Hepatocyte (in vitro differentiated cells): Measurements from ENCODE around the gene ANO5. TPM values are rescaled to one million over a fixed set of nuclear protein-coding genes. Genes with fewer than 3 reads are reported as not detected.

Source experiments
- DNase-seq: peaks from one replicate; pipeline ENCODE4 v3.0.0-alpha.2; 2016; ENCODE audit warnings: low spot score
- H2AFZ ChIP-seq: fragments of 200-600 bp; sonication (generic); 2 replicates; pipeline ENCODE4 v1.6.0; 2016; ENCODE audit warnings: antibody characterized with exemption, mild to moderate bottlenecking
- H3K27ac ChIP-seq: fragments of 200-600 bp; sonication (generic); 2 replicates; pipeline ENCODE4 v1.5.1; 2016; ENCODE audit warnings: mild to moderate bottlenecking
- H3K27me3 ChIP-seq: fragments of 200-600 bp; sonication (generic); 2 replicates; pipeline ENCODE4 v1.6.1; 2016
- H3K36me3 ChIP-seq: fragments of 200-600 bp; sonication (generic); replicated peaks from 2 replicates; pipeline ENCODE4 v1.5.1; 2016; ENCODE audit warnings: low read depth; ENCODE audit not compliant: insufficient read depth
- H3K4me1 ChIP-seq: fragments of 200-600 bp; sonication (generic); 2 replicates; pipeline ENCODE4 v1.5.1; 2016; ENCODE audit warnings: mild to moderate bottlenecking, moderate library complexity; ENCODE audit not compliant: insufficient read depth
- H3K4me2 ChIP-seq: fragments of 200-600 bp; sonication (generic); 2 replicates; pipeline ENCODE4 v1.6.0; 2016
- H3K4me3 ChIP-seq: fragments of 200-600 bp; sonication (generic); 2 replicates; pipeline ENCODE4 v1.5.1; 2016; ENCODE audit warnings: mild to moderate bottlenecking
- H3K79me2 ChIP-seq: fragments of 200-600 bp; sonication (generic); 2 replicates; pipeline ENCODE4 v1.6.0; 2017; ENCODE audit warnings: mild to moderate bottlenecking
- H3K9me2 ChIP-seq: fragments of 200-600 bp; sonication (generic); replicated peaks from 2 replicates; pipeline ENCODE4 v1.6.0; 2017; ENCODE audit warnings: mild to moderate bottlenecking; ENCODE audit not compliant: insufficient read depth
- H3K9me3 ChIP-seq: fragments of 200-600 bp; sonication (generic); 2 replicates; pipeline ENCODE4 v1.5.1; 2016; ENCODE audit warnings: low read depth, mild to moderate bottlenecking
- H4K20me1 ChIP-seq: fragments of 200-600 bp; sonication (generic); 2 replicates; pipeline ENCODE4 v1.6.0; 2016; ENCODE audit warnings: mild to moderate bottlenecking; ENCODE audit not compliant: insufficient read depth, poor library complexity, severe bottlenecking
- CTCF ChIP-seq: fragments of 200-600 bp; sonication (generic); IDR thresholded peaks from 2 replicates; pipeline ENCODE4 v1.5.1; 2016; ENCODE audit warnings: antibody characterized with exemption, mild to moderate bottlenecking; ENCODE audit not compliant: poor library complexity
- EZH2 ChIP-seq: fragments of 200-600 bp; sonication (generic); IDR thresholded peaks from 2 replicates; pipeline ENCODE4 v1.6.1; 2016; ENCODE audit warnings: antibody characterized with exemption, mild to moderate bottlenecking, borderline replicate concordance
- EZH2phosphoT487 ChIP-seq: fragments of 200-600 bp; sonication (generic); IDR thresholded peaks from one replicate; pipeline ENCODE4 v1.6.1; 2018; ENCODE audit warnings: antibody characterized with exemption, mild to moderate bottlenecking, low read depth, moderate library complexity; ENCODE audit not compliant: unreplicated experiment, severe bottlenecking
- WGBS: methylation state at CpG from one replicate; pipeline ENCODE4 v1.1.6; 2016; ENCODE audit warnings: low lambda C conversion rate; ENCODE audit errors: missing lambda C conversion rate; 5-methylcytosine and 5-hydroxymethylcytosine counted together
- polyA plus RNA-seq: library from polyadenylated mRNA; unstranded; fragments of >200 nt; fragmentation: Nextera tagmentation; extraction: Ambion mirVana; gene quantifications from 2 replicates; pipeline ENCODE4 v1.2.1, GENCODE V29; 2016
- total RNA-seq: library from RNA; depleted of rRNA; stranded (reverse); fragments of >200 nt; gene quantifications from 2 replicates; pipeline ENCODE4 v1.2.3, GENCODE V29; 2014

Gene ANO5
- total and polyA plus RNA-seq, 2 experiments from 2014 or later, result 2.6 to 8.0 TPM

GRCh38 chr11:22216940-22217339, 24.1 kb downstream of the ANO5 start:
- DNase-seq, result no peak
- H3K79me2 ChIP-seq, result no peaks in the 10 kb centered on the region
- H3K27ac ChIP-seq, result no peak overlapping the region
- no peak overlapping the region for H3K4me3 ChIP-seq
- H4K20me1 ChIP-seq, result no peaks in the 10 kb centered on the region
- H3K36me3 ChIP-seq, result no peaks in the 10 kb centered on the region
- no peaks in the 10 kb centered on the region for H3K9me2 ChIP-seq
- no peaks in the 10 kb centered on the region for H3K9me3 ChIP-seq
- H3K4me1 ChIP-seq, result no peaks in the 10 kb centered on the region
- no peak overlapping the region for H2AFZ ChIP-seq
- TF ChIP-seq EZH2, result no peak
- TF ChIP-seq EZH2phosphoT487, result no peak
- no peak for TF ChIP-seq CTCF
- no peaks in the 10 kb centered on the region for H3K27me3 ChIP-seq
- H3K4me2 ChIP-seq, result no peak overlapping the region

- Histone ChIP-seq H3K4me2 (no peak overlapping the region), H3K9me2 (no peaks in the 10 kb centered on the region), H3K79me2 (no peaks in the 10 kb centered on the region), H3K4me1 (no peaks in the 10 kb centered on the region), H4K20me1 (no peaks in the 10 kb centered on the region), H3K9me3 (no peaks in the 10 kb centered on the region), H2AFZ (no peak overlapping the region), H3K36me3 (no peaks in the 10 kb centered on the region), H3K27me3 (no peaks in the 10 kb centered on the region), H3K27ac (no peak overlapping the region), H3K4me3 (no peak overlapping the region)
- no peak for TF ChIP-seq CTCF
- no peak for TF ChIP-seq EZH2phosphoT487
- TF ChIP-seq EZH2, result no peak
- WGBS, result 86% methylated on average over 3 of the region's 3 CpGs
- no peak for DNase-seq
Measured at GRCh38 chr11:22221143-22221542, 28.3 kb downstream of the ANO5 start.

GRCh38 chr11:22225190-22225589, 32.3 kb downstream of the ANO5 start:
- no peak overlapping the region for H2AFZ ChIP-seq
- H3K9me2 ChIP-seq, result no peaks in the 10 kb centered on the region
- H3K79me2 ChIP-seq, result no peaks in the 10 kb centered on the region
- H3K27ac ChIP-seq, result no peak overlapping the region
- no peak overlapping the region for H3K4me2 ChIP-seq
- no peaks in the 10 kb centered on the region for H3K9me3 ChIP-seq
- no peak overlapping the region for H3K4me3 ChIP-seq
- no peaks in the 10 kb centered on the region for H3K27me3 ChIP-seq
- no peak for TF ChIP-seq CTCF
- TF ChIP-seq EZH2, result no peak
- TF ChIP-seq EZH2phosphoT487, result no peak
- H3K4me1 ChIP-seq, result no peaks in the 10 kb centered on the region
- no peaks in the 10 kb centered on the region for H4K20me1 ChIP-seq
- WGBS, result 96% methylated on average over 4 of the region's 4 CpGs
- no peaks in the 10 kb centered on the region for H3K36me3 ChIP-seq
- no peak for DNase-seq

GRCh38 chr11:22234743-22235142, 41.9 kb downstream of the ANO5 start:
- Histone ChIP-seq H3K79me2 (no peaks in the 10 kb centered on the region), H3K9me3 (no peaks in the 10 kb centered on the region), H4K20me1 (no peaks in the 10 kb centered on the region), H3K27me3 (no peaks in the 10 kb centered on the region), H3K4me3 (no peak overlapping the region), H3K27ac (no peak overlapping the region), H3K4me2 (no peak overlapping the region), H3K36me3 (no peaks in the 10 kb centered on the region), H2AFZ (no peak overlapping the region), H3K9me2 (no peaks in the 10 kb centered on the region), H3K4me1 (no peaks in the 10 kb centered on the region)
- WGBS, result 46% methylated on average over 1 of the region's 1 CpG
- TF ChIP-seq CTCF, result no peak
- no peak for TF ChIP-seq EZH2phosphoT487
- TF ChIP-seq EZH2, result no peak
- no peak for DNase-seq
